GM19438 (cell line): ENCODE data around the gene HLA-DOB.
"Not testable (repeated sequence)": the region's sequence is repeated elsewhere in the genome, so short reads cannot be mapped to it uniquely, and the experiment has no call there.

Experiments used
- ATAC-seq: cut with Tn5 transposase; IDR thresholded peaks from one replicate; pipeline ENCODE4 v1.9.1; 2021; ENCODE audit warnings: low read depth; ENCODE audit not compliant: unreplicated experiment

The HLA-DOB gene

GRCh38 chr6:32815996-32816395 lies 806 bp downstream of the HLA-DOB start:
- no peak for ATAC-seq

- ATAC-seq = no peak
These were observed 1.7 kb downstream of the HLA-DOB start for GRCh38 chr6:32815115-32815514.

- no peak for ATAC-seq
These were observed 2.7 kb downstream of the HLA-DOB start for GRCh38 chr6:32814145-32814544.

GRCh38 chr6:32809171-32809570 lies 7.6 kb downstream of the HLA-DOB start:
- no peak for ATAC-seq

GRCh38 chr6:32807020-32807580 lies 9.7 kb downstream of the HLA-DOB start:
- ATAC-seq = no peak

- ATAC-seq = not testable (repeated sequence)
These were observed 11.4 kb downstream of the HLA-DOB start for GRCh38 chr6:32805404-32805803.

- no peak for ATAC-seq
These were observed 13.4 kb downstream of the HLA-DOB start for GRCh38 chr6:32803416-32803815.

GRCh38 chr6:32799740-32800139 lies 17.1 kb downstream of the HLA-DOB start:
- no peak for ATAC-seq

GRCh38 chr6:32799168-32799567 lies 17.6 kb downstream of the HLA-DOB start:
- no peak for ATAC-seq

GRCh38 chr6:32796848-32797776 lies 19.7 kb downstream of the HLA-DOB start:
- no peak for ATAC-seq

- no peak for ATAC-seq
These were observed 22.3 kb downstream of the HLA-DOB start for GRCh38 chr6:32794510-32794909.

- ATAC-seq = no peak
These were observed 23.8 kb downstream of the HLA-DOB start for GRCh38 chr6:32792901-32793435.

GRCh38 chr6:32790306-32790705 lies 26.5 kb downstream of the HLA-DOB start:
- ATAC-seq = no peak

GRCh38 chr6:32785781-32786533 lies 30.8 kb downstream of the HLA-DOB start:
- no peak for ATAC-seq

GRCh38 chr6:32782923-32783322 lies 33.9 kb downstream of the HLA-DOB start:
- not testable (repeated sequence) for ATAC-seq

- no peak for ATAC-seq
These were observed 37.8 kb downstream of the HLA-DOB start for GRCh38 chr6:32779036-32779435.

- no peak for ATAC-seq
These were observed 41.7 kb downstream of the HLA-DOB start for GRCh38 chr6:32775071-32775470.

GRCh38 chr6:32774426-32774825 lies 42.4 kb downstream of the HLA-DOB start:
- no peak for ATAC-seq

GRCh38 chr6:32772656-32773055 lies 44.1 kb downstream of the HLA-DOB start:
- ATAC-seq = no peak

GRCh38 chr6:32764048-32764447 lies 52.8 kb downstream of the HLA-DOB start:
- no peak for ATAC-seq

GRCh38 chr6:32763421-32763820 lies 53.4 kb downstream of the HLA-DOB start, which contains the start of gene HLA-DQB2:
HLA-DQB2 (minus strand) TSS chr6:32763532; CDS start chr6:32763470, 62 bp downstream.
- no peak for ATAC-seq
